A549 (cell line): ENCODE measurements around the gene F5. TPM values are rescaled to one million over a fixed set of nuclear protein-coding genes. Genes with fewer than 3 reads are reported as not detected.

Experiments used
- ATAC-seq, 2 experiments: fragments of 200-7000 bp in 1 of 2; fragments of >200 bp in 1 of 2; cut with Nextera tagmentation in 1 of 2; cut with Tn5 transposase in 1 of 2; 3 replicates each; pipeline versions ENCODE4 v1.8.0 to v1.9.1; 2018 to 2020; ENCODE audit warnings: mild to moderate bottlenecking in 1 of 2, moderate library complexity in 1 of 2
- CTCF ChIA-PET: fragments of 300-600 bp; sonication (Branson Sonifier 250); formaldehyde crosslinking; extraction: SDS; loops from one replicate; lab custom pipeline; 2021; ENCODE audit warnings: antibody characterized with exemption, inconsistent platforms; lab: Yijun Ruan, JAX
- POLR2A ChIA-PET: fragments of 350-600 bp; formaldehyde crosslinking; extraction: SDS; loops from one replicate; lab custom pipeline; 2021; ENCODE audit warnings: antibody characterized with exemption, inconsistent platforms; lab: Yijun Ruan, JAX
- DNase-seq, 2 experiments: peaks; one replicate each; pipeline versions ENCODE4 v3.0.0 to v3.0.0-alpha.2; 2011 to 2016; ENCODE audit warnings: low read depth in 1 of 2, low spot score in 1 of 2
- FAIRE-seq: peaks from 2 replicates; lab custom pipeline; 2011; peaks lifted over from hg19 to GRCh38; lab: Jason Lieb, UNC
- H3K27ac ChIP-seq, 2 experiments: fragments of >200 bp; sonication (Bioruptor Twin); formaldehyde crosslinking; 3 replicates each; pipeline ENCODE4 v1.5.1; 2016 to 2017
- H3K4me1 ChIP-seq: fragments of >200 bp; sonication (Bioruptor Twin); formaldehyde crosslinking; 3 replicates; pipeline ENCODE4 v1.6.1; 2016
- H3K4me2 ChIP-seq: fragments of >200 bp; sonication (Bioruptor Twin); formaldehyde crosslinking; 3 replicates; pipeline ENCODE4 v1.6.1; 2016
- H3K4me3 ChIP-seq: fragments of >200 bp; sonication (Bioruptor Twin); formaldehyde crosslinking; 3 replicates; pipeline ENCODE4 v1.5.1; 2016
- H3K9me3 ChIP-seq: fragments of >200 bp; sonication (Bioruptor Twin); formaldehyde crosslinking; 3 replicates; pipeline ENCODE4 v1.6.1; 2016
- ATOH8 ChIP-seq: fragments of 250-450 bp; sonication (Bioruptor Pico); IDR thresholded peaks from 2 replicates; pipeline ENCODE4 v1.5.0; 2020; ENCODE audit warnings: low read depth, mild to moderate bottlenecking, moderate library complexity
- CTCF ChIP-seq: fragments of >200 bp; sonication (Bioruptor Twin); formaldehyde crosslinking; IDR thresholded peaks from 3 replicates; pipeline ENCODE4 v1.5.1; 2016
- E2F6 ChIP-seq: IDR thresholded peaks from 2 replicates; pipeline ENCODE4 v1.6.1; 2012; ENCODE audit warnings: low read depth, borderline replicate concordance
- EHMT2 ChIP-seq: fragments of 200-600 bp; sonication (generic); IDR thresholded peaks from 2 replicates; pipeline ENCODE4 v1.6.1; 2016; ENCODE audit warnings: antibody characterized with exemption, low read depth, mild to moderate bottlenecking, moderate library complexity
- ELK1 ChIP-seq: fragments of 150-350 bp; IDR thresholded peaks from 2 replicates; pipeline ENCODE4 v1.6.1; 2014; ENCODE audit warnings: low read depth, mild to moderate bottlenecking, low read length
- FOSL2 ChIP-seq, 2 experiments: fragments of 450-650 bp in 1 of 2; fragments of >200 bp in 1 of 2; sonication (Bioruptor Twin) in 1 of 2; formaldehyde crosslinking; IDR thresholded peaks; 2 replicates each; pipeline versions ENCODE4 v1.5.0 to v1.6.1; 2016 to 2020; ENCODE audit warnings: mild to moderate bottlenecking in 1 of 2, moderate library complexity in 1 of 2
- GATA3 ChIP-seq: IDR thresholded peaks from 2 replicates; pipeline ENCODE4 v1.6.1; 2012; ENCODE audit warnings: borderline replicate concordance
- HDAC2 ChIP-seq: fragments of 200-600 bp; sonication (generic); IDR thresholded peaks from 2 replicates; pipeline ENCODE4 v1.6.1; 2016
- HOXA7 ChIP-seq: fragments of 250-450 bp; sonication (Bioruptor Pico); IDR thresholded peaks from 2 replicates; pipeline ENCODE4 v1.5.0; 2020; ENCODE audit warnings: mild to moderate bottlenecking, moderate library complexity
- HOXB13 ChIP-seq: fragments of 250-450 bp; sonication (Bioruptor Pico); IDR thresholded peaks from 2 replicates; pipeline ENCODE4 v1.5.0; 2020; ENCODE audit warnings: low read depth, mild to moderate bottlenecking, moderate library complexity
- HOXB5 ChIP-seq: fragments of 250-450 bp; sonication (Bioruptor Pico); IDR thresholded peaks from 2 replicates; pipeline ENCODE4 v1.5.0; 2020; ENCODE audit warnings: mild to moderate bottlenecking, moderate library complexity
- MYC ChIP-seq: IDR thresholded peaks from 2 replicates; pipeline ENCODE4 v1.6.1; 2012; ENCODE audit warnings: mild to moderate bottlenecking, inconsistent platforms, low read length, improper control_type of control experiment, borderline replicate concordance
- NPAS2 ChIP-seq: fragments of 250-450 bp; sonication (Bioruptor Pico); IDR thresholded peaks from 2 replicates; pipeline ENCODE4 v1.8.0; 2022; ENCODE audit warnings: mild to moderate bottlenecking, moderate library complexity, borderline replicate concordance
- NR3C1 ChIP-seq: fragments of >200 bp; sonication (Bioruptor Twin); formaldehyde crosslinking; IDR thresholded peaks from 3 replicates; pipeline ENCODE4 v1.6.1; 2017
- POLR2AphosphoS2 ChIP-seq: conservative IDR thresholded peaks from 2 replicates; pipeline ENCODE4 v1.6.1; 2012; ENCODE audit warnings: low read length, improper control_type of control experiment, inconsistent platforms
- RARB ChIP-seq: fragments of 250-450 bp; sonication (Bioruptor Pico); IDR thresholded peaks from 2 replicates; pipeline ENCODE4 v1.8.0; 2021; ENCODE audit warnings: mild to moderate bottlenecking, moderate library complexity
- RCOR1 ChIP-seq: fragments of 150-350 bp; IDR thresholded peaks from 2 replicates; pipeline ENCODE4 v1.6.1; 2014; ENCODE audit warnings: antibody characterized with exemption, low read length, low read depth
- SMC3 ChIP-seq: fragments of >200 bp; sonication (Bioruptor Twin); formaldehyde crosslinking; IDR thresholded peaks from 3 replicates; pipeline ENCODE4 v1.6.1; 2018; ENCODE audit warnings: inconsistent platforms
- TFCP2L1 ChIP-seq: fragments of 250-450 bp; sonication (Bioruptor Pico); IDR thresholded peaks from 2 replicates; pipeline ENCODE4 v1.5.0; 2021; ENCODE audit warnings: mild to moderate bottlenecking
- TP53 ChIP-seq: fragments of 250-450 bp; sonication (Bioruptor Pico); IDR thresholded peaks from 2 replicates; pipeline ENCODE4 v1.5.0; 2021; ENCODE audit warnings: mild to moderate bottlenecking, moderate library complexity
- ZNF302 ChIP-seq: fragments of 250-450 bp; sonication (Bioruptor Pico); IDR thresholded peaks from 2 replicates; pipeline ENCODE4 v1.9.0; 2021; ENCODE audit warnings: inconsistent platforms, mild to moderate bottlenecking, moderate library complexity
- ZSCAN20 ChIP-seq: fragments of 250-450 bp; sonication (Bioruptor Pico); IDR thresholded peaks from 2 replicates; pipeline ENCODE4 v1.8.0; 2022; ENCODE audit warnings: mild to moderate bottlenecking, moderate library complexity
- WGBS: methylation state at CpG from one replicate; pipeline ENCODE4 v1.1.6; 2017; ENCODE audit errors: missing lambda C conversion rate; 5-methylcytosine and 5-hydroxymethylcytosine counted together
- polyA plus RNA-seq, 4 experiments: library from polyadenylated mRNA; depleted of rRNA in 3 of 4; stranded (reverse); fragments of >200 nt; fragmentation: RNase III in 1 of 4; extraction: RNeasy Plus Mini Kit Qiagen cat#74134 plus additional on column Dnase treatment in 1 of 4; gene quantifications; 2 replicates in 3 of 4; 3 replicates in 1 of 4; pipeline ENCODE4 v1.2.3, GENCODE V29; 2011 to 2017

F5 gene
- polyA plus RNA-seq, 2 of the 4 experiments (the other 2 are of a cell fraction), result 0.04 to 0.36 TPM

GRCh38 chr1:169630006-169630405 is 43.7 kb upstream of the F5 start, which contains the start of gene SELP:
TSS of gene SELP (minus strand) at chr1:169630124. CDS start at chr1:169630074, 50 bp downstream.
- no peak within 1 kb of the TSS for H3K27ac ChIP-seq
- H3K4me2 ChIP-seq, result no peak within 1 kb of the TSS
- no peaks in the 10 kb centered on the region for H3K4me1 ChIP-seq
- 100% methylated on average over 1 of the region's 1 CpG for WGBS
- H3K4me3 ChIP-seq, result no peak within 1 kb of the TSS
- no peak for DNase-seq
- ChIA-PET CTCF (no interaction called here), POLR2A (no interaction called here)
- TF ChIP-seq ZSCAN20, result no peak
- TF ChIP-seq RARB (CRISPR knock-in tag), result no peak
- TF ChIP-seq NPAS2 (CRISPR knock-in tag), result no peak
- TF ChIP-seq HOXB5 (CRISPR knock-in tag), result no peak
- TF ChIP-seq SMC3, result no peak
- no peak for TF ChIP-seq TP53 (CRISPR knock-in tag)
- no peak for TF ChIP-seq CTCF
- TF ChIP-seq GATA3, result no peak
- TF ChIP-seq E2F6, result no peak
- TF ChIP-seq HOXB13 (CRISPR knock-in tag), result no peak
- no peak for TF ChIP-seq POLR2AphosphoS2
- TF ChIP-seq HOXA7 (CRISPR knock-in tag), result no peak
- H3K9me3 ChIP-seq, result peaks cover 14% of the 10 kb centered on the region; the same call in 2 of the 3 replicates
- no peak for FAIRE-seq
- no peak for ATAC-seq

GRCh38 chr1:169624912-169625311 is 38.6 kb upstream of the F5 start:
- WGBS, result 33% methylated on average over 2 of the region's 2 CpGs
- no peak for TF ChIP-seq RCOR1
- TF ChIP-seq NR3C1, result no peak
- no peak for TF ChIP-seq NPAS2 (CRISPR knock-in tag)
- TF ChIP-seq ATOH8 (CRISPR knock-in tag), result no peak
- no peak for TF ChIP-seq HDAC2
- no peak for TF ChIP-seq FOSL2 (IDR thresholded peaks at IDR 0.05)
- no peak for TF ChIP-seq FOSL2 (CRISPR knock-in tag; IDR thresholded peaks at IDR 0.05)
- TF ChIP-seq ZNF302 (CRISPR knock-in tag), result no peak
- TF ChIP-seq HOXB5 (CRISPR knock-in tag), result no peak
- TF ChIP-seq ELK1, result no peak
- TF ChIP-seq EHMT2, result no peak
- TF ChIP-seq MYC, result no peak
- no peak for TF ChIP-seq TFCP2L1 (CRISPR knock-in tag)
- no peak for ATAC-seq
- no peaks in the 10 kb centered on the region for H3K9me3 ChIP-seq
- no peak for DNase-seq
- no peaks in the 10 kb centered on the region for H3K4me1 ChIP-seq
- no peak overlapping the region for H3K4me2 ChIP-seq
- no peak overlapping the region for H3K4me3 ChIP-seq
- POLR2A ChIA-PET, result no interaction called here
- no peak for FAIRE-seq
- no peak overlapping the region for H3K27ac ChIP-seq
- CTCF ChIA-PET, result interaction anchor here (0.6 kb wide), 1 partner anchor 81 kb away, joined by 3 read pairs; no protein-coding TSS in a partner anchor
